ENCODE results near the gene COL6A2. TPM values are rescaled to one million over a fixed set of nuclear protein-coding genes. Genes with fewer than 3 reads are reported as not detected.

COL6A2 gene
- total and polyA plus RNA-seq, 2 experiments from 2014 or later, result 28.4 to 89.2 TPM

DNA sequence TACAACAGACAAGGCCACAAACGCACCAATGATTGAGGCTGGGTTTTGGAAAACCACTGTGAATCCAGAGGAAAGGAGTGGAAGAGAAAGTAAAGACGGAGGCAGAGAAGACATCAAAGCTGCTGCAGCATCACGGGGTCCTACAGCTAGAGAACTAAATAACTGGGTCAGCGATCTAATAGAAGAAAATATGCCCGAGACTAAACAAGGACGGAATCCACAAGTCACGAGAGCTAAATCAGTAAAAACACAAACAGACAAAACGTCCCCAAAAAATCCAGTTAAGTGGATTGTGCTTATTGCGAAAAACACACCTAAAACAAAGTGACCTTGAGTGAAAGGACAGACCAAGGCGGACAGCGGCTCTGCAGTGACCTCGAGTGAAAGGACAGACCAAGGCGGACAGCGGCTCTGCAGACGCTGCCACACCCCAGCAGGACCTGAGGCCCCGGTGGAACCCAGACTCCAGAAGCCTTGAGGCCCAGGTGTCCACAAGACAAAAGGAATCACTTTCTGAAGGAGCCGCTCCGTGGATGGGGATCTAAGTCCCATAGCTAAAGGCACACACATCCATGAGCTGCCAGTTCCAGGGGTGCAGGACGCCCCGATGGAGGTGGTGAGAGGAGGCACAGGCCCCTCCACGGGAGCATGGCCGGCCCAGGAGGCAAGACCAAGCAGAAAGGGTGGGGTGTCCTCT, 51.4 kb downstream of the COL6A2 start (continued):
- TF ChIP-seq REST (IDR thresholded peaks at IDR 0.05; ENCODE audit: unreplicated experiment) (no peak), EZH2 (IDR thresholded peaks at IDR 0.05; ENCODE audit: low read depth, unreplicated experiment) (no peak)

DNA sequence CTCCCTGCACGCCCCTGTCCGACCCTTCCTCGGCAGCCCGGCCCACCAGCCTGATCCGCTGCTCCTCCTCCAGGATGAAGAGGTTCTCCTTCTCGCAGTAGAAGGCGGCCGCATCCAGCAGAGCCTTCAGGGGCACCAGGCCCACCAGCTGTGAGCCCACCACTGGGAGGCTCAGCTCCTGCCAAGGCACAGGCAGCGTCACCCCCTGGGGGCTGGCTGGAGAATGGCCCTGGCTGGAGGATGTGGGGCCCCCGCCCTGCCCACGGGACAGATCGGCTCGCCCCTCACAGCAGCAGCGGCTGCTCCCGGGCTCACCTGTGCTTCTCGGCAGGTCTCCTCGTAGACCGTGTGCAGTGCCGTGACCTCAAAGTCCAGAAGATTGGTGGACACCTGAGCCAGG, 52.2 kb downstream of the COL6A2 start:
- Mint-ChIP-seq H3K27me3 (ENCODE audit: insufficient read depth, low read depth, poor library complexity) (peaks cover 4% of the 10 kb centered on the region), H3K9me3 (no peaks in the 10 kb centered on the region; the same call in 2 of the 3 replicates), H3K36me3 (ENCODE audit: low read depth) (peaks cover 3% of the 10 kb centered on the region; the same call in 1 of the 3 replicates), H3K4me3 (no peak overlapping the region), H3K4me1 (peaks cover 18% of the 10 kb centered on the region), H3K27ac (no peak overlapping the region)
- Histone ChIP-seq H3K27ac (ENCODE audit: low read depth) (no peak overlapping the region), H4K20me1 (replicated peaks; ENCODE audit: insufficient read depth) (no peaks in the 10 kb centered on the region), H3K4me2 (no peak overlapping the region), H3K4me3 (no peak overlapping the region), H3K79me2 (replicated peaks; ENCODE audit: insufficient read depth) (no peaks in the 10 kb centered on the region), H3K4me1 (ENCODE audit: insufficient read depth) (no peaks in the 10 kb centered on the region; the same call in 1 of the 2 replicates), H3K36me3 (ENCODE audit: insufficient read depth) (no peaks in the 10 kb centered on the region), H3F3A (replicated peaks; ENCODE audit: low read depth) (0 out of 2 replicates have a peak, but pooled peaks cover 4% of the 10 kb centered on the region), H3K27me3 (ENCODE audit: insufficient read depth) (no peaks in the 10 kb centered on the region), H2AFZ (no peak overlapping the region), H3K9me2 (ENCODE audit: insufficient read depth) (no peaks in the 10 kb centered on the region)
- DNase-seq (ENCODE audit: low spot score) (no peak), ATAC-seq (no peak)
- no peak for TF ChIP-seq POLR2AphosphoS5 (IDR thresholded peaks at IDR 0.05; ENCODE audit: low read depth)
- no peak for TF ChIP-seq EZH2phosphoT487 (IDR thresholded peaks at IDR 0.05; ENCODE audit: unreplicated experiment)
- no peak for TF ChIP-seq ZNF114 (CRISPR knock-in tag; IDR thresholded peaks at IDR 0.05)
- TF ChIP-seq REST (IDR thresholded peaks at IDR 0.05; ENCODE audit: unreplicated experiment), result no peak

Data from GM23338 (cell line).